Thyroid gland (tissue), 4 donors: ENCODE measurements around the gene TRIM7.

Source experiments
- CTCF ChIP-seq, 6 experiments: fragments of 200-600 bp in 3 of 6; fragments of 450-650 bp in 3 of 6; sonication (generic) in 3 of 6; IDR thresholded peaks; one replicate each; pipeline ENCODE4 v1.5.1; 2016 to 2019; ENCODE audit warnings: antibody characterized with exemption in 6 of 6, mild to moderate bottlenecking in 2 of 6, inconsistent platforms in 1 of 6, moderate library complexity in 1 of 6
- POLR2A ChIP-seq, 2 donors: fragments of 450-650 bp; IDR thresholded peaks; one replicate each; pipeline ENCODE4 v1.6.1; 2017; ENCODE audit warnings: antibody characterized with exemption in 2 of 2, mild to moderate bottlenecking in 2 of 2, moderate library complexity in 1 of 2

DNA sequence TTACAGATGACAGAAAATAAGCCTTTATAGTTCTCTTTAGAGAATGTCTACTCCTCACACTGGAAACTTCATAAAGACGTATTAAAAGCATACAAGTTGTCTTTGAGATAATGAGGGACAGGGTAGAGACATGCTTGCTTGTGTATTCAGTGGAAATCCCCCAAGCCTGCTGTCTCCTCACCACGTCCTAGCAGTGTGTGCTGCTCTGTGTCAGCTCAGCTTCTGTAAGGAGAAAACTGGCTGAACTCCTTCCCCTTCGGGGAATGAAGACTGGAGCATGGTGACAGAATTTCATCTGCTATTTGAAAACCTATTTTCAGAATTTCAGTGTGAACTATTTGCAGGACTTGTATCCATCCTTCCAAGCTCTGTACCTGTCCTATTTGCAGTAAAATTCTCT is 48.2 kb downstream of the TRIM7 start:
- no peak for TF ChIP-seq CTCF (IDR thresholded peaks at IDR 0.05)
- TF ChIP-seq POLR2A (IDR thresholded peaks at IDR 0.05): no peak
